Embryonic facial prominence (tissue), 1 donor: Measurements from ENCODE around the gene GYS2.
A peak's percentile ranks its signal among the peaks of the same experiment; 100 is the strongest.

Experiments used
- DNase-seq: peaks from one replicate; pipeline ENCODE4 v3.0.0-alpha.2; 2016; ENCODE audit errors: extremely low spot score

GYS2 gene

GRCh38 chr12:21505888-21506287 lies 98.8 kb downstream of the GYS2 start:
- DNase-seq, result no peak

GRCh38 chr12:21502872-21503271 lies 101.8 kb downstream of the GYS2 start:
- DNase-seq, result no peak

GRCh38 chr12:21502164-21502496 lies 102.5 kb downstream of the GYS2 start:
- DNase-seq, result no peak

- peak; percentile 98 for DNase-seq
Observed at GRCh38 chr12:21501258-21502163, 103.1 kb downstream of the GYS2 start, which contains the start of the genes GOLT1B and RECQL. GOLT1B (plus strand) TSS chr12:21501789; CDS start chr12:21501924, 135 bp downstream. RECQL (minus strand) TSS chr12:21501635; CDS start chr12:21499570, 2,065 bp downstream.

- DNase-seq, result no peak
Observed at GRCh38 chr12:21500786-21501257, 103.8 kb downstream of the GYS2 start.

GRCh38 chr12:21499765-21500164 lies 104.9 kb downstream of the GYS2 start:
- no peak for DNase-seq
